ENCODE data around the gene SIX5.

- TF ChIP-seq POLR2AphosphoS5 (IDR thresholded peaks at IDR 0.05; ENCODE audit: insufficient read depth in 1 of 2, low read depth in 1 of 2): no peak
- TF ChIP-seq CTCF (IDR thresholded peaks at IDR 0.05): no peak
These were observed 35.8 kb downstream of the SIX5 start, which contains the start of gene MEIOSIN for GRCh38 chr19:45733160-45733810.
